WTC11 (cell line): ENCODE measurements around the gene ADCY2. TPM values are rescaled to one million over a fixed set of nuclear protein-coding genes. Genes with fewer than 3 reads are reported as not detected.

Experiments used
- ATAC-seq: fragments of 200-7000 bp; cut with Tn5 transposase; 2 replicates; pipeline ENCODE4 v1.10.0; 2021; ENCODE audit warnings: mild to moderate bottlenecking, moderate library complexity
- CTCF ChIA-PET: fragments of 300-600 bp; sonication (Branson Sonifier 250); formaldehyde crosslinking; loops from one replicate; lab custom pipeline; 2021; ENCODE audit warnings: antibody characterized with exemption; lab: Charles Lee
- POLR2A ChIA-PET: fragments of 350-600 bp; sonication (Branson Sonifier 250); formaldehyde crosslinking; loops from one replicate; lab custom pipeline; 2021; ENCODE audit warnings: antibody characterized with exemption; lab: Charles Lee
- DNase-seq: peaks from one replicate; pipeline ENCODE4 v3.0.0; 2021; ENCODE audit warnings: low spot score
- H3K27ac Mint-ChIP-seq: 2 replicates; pipeline ENCODE4 v1.8.0; 2021; ENCODE audit warnings: mixed read lengths
- H3K27me3 Mint-ChIP-seq: 2 replicates; pipeline ENCODE4 v1.8.0; 2021; ENCODE audit warnings: low read depth, mild to moderate bottlenecking, moderate library complexity, mixed read lengths
- H3K36me3 Mint-ChIP-seq: 2 replicates; pipeline ENCODE4 v1.8.0; 2021; ENCODE audit warnings: mixed read lengths
- H3K4me1 Mint-ChIP-seq: 2 replicates; pipeline ENCODE4 v1.8.0; 2022; ENCODE audit warnings: mixed read lengths
- H3K4me3 Mint-ChIP-seq: 2 replicates; pipeline ENCODE4 v1.8.0; 2021; ENCODE audit warnings: mild to moderate bottlenecking, moderate library complexity, mixed read lengths
- H3K9me3 Mint-ChIP-seq: 2 replicates; pipeline ENCODE4 v1.8.0; 2021; ENCODE audit warnings: mixed read lengths
- FOXK1 ChIP-seq: sonication (generic); formaldehyde crosslinking; IDR thresholded peaks from 2 replicates; pipeline ENCODE4 v1.8.0; 2022; ENCODE audit warnings: mild to moderate bottlenecking, moderate library complexity, missing genetic modification reagents
- FOXP1 ChIP-seq: sonication (generic); formaldehyde crosslinking; IDR thresholded peaks from 2 replicates; pipeline ENCODE4 v1.8.0; 2022; ENCODE audit warnings: missing genetic modification reagents, mild to moderate bottlenecking, moderate library complexity, borderline replicate concordance
- GRHL2 ChIP-seq: fragments of 250-450 bp; sonication (Bioruptor Pico); IDR thresholded peaks from 2 replicates; pipeline ENCODE4 v1.8.0; 2022; ENCODE audit warnings: mild to moderate bottlenecking, moderate library complexity; ENCODE audit not compliant: insufficient replicate concordance, severe bottlenecking
- HMGA2 ChIP-seq: fragments of 250-450 bp; sonication (Bioruptor Pico); IDR thresholded peaks from 2 replicates; pipeline ENCODE4 v1.4.0; 2021; ENCODE audit warnings: mild to moderate bottlenecking, moderate library complexity
- IRF2 ChIP-seq: sonication (generic); formaldehyde crosslinking; IDR thresholded peaks from 2 replicates; pipeline ENCODE4 v1.8.0; 2022; ENCODE audit warnings: low read depth, missing genetic modification reagents, borderline replicate concordance
- JUN ChIP-seq: sonication (generic); formaldehyde crosslinking; IDR thresholded peaks from 2 replicates; pipeline ENCODE4 v1.8.0; 2023; ENCODE audit warnings: mild to moderate bottlenecking, missing genetic modification reagents
- NFATC4 ChIP-seq: fragments of 250-450 bp; sonication (Bioruptor Pico); IDR thresholded peaks from 2 replicates; pipeline ENCODE4 v1.9.0; 2021; ENCODE audit warnings: mild to moderate bottlenecking
- NFE2L1 ChIP-seq: sonication (generic); formaldehyde crosslinking; IDR thresholded peaks from 2 replicates; pipeline ENCODE4 v1.8.1; 2023; ENCODE audit warnings: missing genetic modification reagents
- RORB ChIP-seq: fragments of 250-450 bp; sonication (Bioruptor Pico); IDR thresholded peaks from 2 replicates; pipeline ENCODE4 v1.9.0; 2021; ENCODE audit warnings: mild to moderate bottlenecking
- TEAD4 ChIP-seq: sonication (generic); formaldehyde crosslinking; IDR thresholded peaks from 2 replicates; pipeline ENCODE4 v1.8.0; 2022; ENCODE audit warnings: mild to moderate bottlenecking, missing genetic modification reagents
- ZNF416 ChIP-seq: fragments of 250-450 bp; sonication (Bioruptor Pico); IDR thresholded peaks from 2 replicates; pipeline ENCODE4 v1.9.0; 2021; ENCODE audit warnings: mild to moderate bottlenecking, inconsistent platforms
- ZNF423 ChIP-seq: fragments of 250-450 bp; sonication (Bioruptor Pico); IDR thresholded peaks from 2 replicates; pipeline ENCODE4 v2.1.2; 2022; ENCODE audit warnings: mild to moderate bottlenecking, moderate library complexity
- total RNA-seq: library from RNA; stranded (reverse); gene quantifications from 3 replicates; pipeline ENCODE4 v1.2.3, GENCODE V29; 2021
- TF ChIP-seq, protein P1 (sequence below): fragments of 250-450 bp; sonication (Bioruptor Pico); IDR thresholded peaks from 2 replicates; pipeline ENCODE4 v1.9.0; 2021; ENCODE audit warnings: moderate library complexity, mild to moderate bottlenecking, inconsistent platforms, borderline replicate concordance
- TF ChIP-seq, protein P2 (sequence below): sonication (generic); formaldehyde crosslinking; IDR thresholded peaks from 2 replicates; pipeline ENCODE4 v1.8.1; 2022; ENCODE audit warnings: mild to moderate bottlenecking, missing genetic modification reagents, moderate library complexity, borderline replicate concordance
- TF ChIP-seq, protein P3 (sequence below): sonication (generic); formaldehyde crosslinking; IDR thresholded peaks from 2 replicates; pipeline ENCODE4 v1.8.1; 2023; ENCODE audit warnings: mild to moderate bottlenecking, missing genetic modification reagents
- TF ChIP-seq, protein P4 (sequence below): sonication (generic); formaldehyde crosslinking; IDR thresholded peaks from 2 replicates; pipeline ENCODE4 v1.8.0; 2022; ENCODE audit warnings: mild to moderate bottlenecking, missing genetic modification reagents
- TF ChIP-seq, protein P5 (sequence below): sonication (generic); formaldehyde crosslinking; IDR thresholded peaks from 2 replicates; pipeline ENCODE4 v1.8.1; 2022; ENCODE audit warnings: low read depth, missing genetic modification reagents, borderline replicate concordance
- TF ChIP-seq, protein P6 (sequence below): sonication (generic); formaldehyde crosslinking; IDR thresholded peaks from 2 replicates; pipeline ENCODE4 v1.8.0; 2022; ENCODE audit warnings: mild to moderate bottlenecking, missing genetic modification reagents
- TF ChIP-seq, protein P7 (sequence below): fragments of 250-450 bp; sonication (Bioruptor Pico); IDR thresholded peaks from 2 replicates; pipeline ENCODE4 v1.9.0; 2021; ENCODE audit warnings: mild to moderate bottlenecking
- TF ChIP-seq, protein P8 (sequence below): sonication (generic); formaldehyde crosslinking; IDR thresholded peaks from 2 replicates; pipeline ENCODE4 v1.8.1; 2023; ENCODE audit warnings: mild to moderate bottlenecking, missing genetic modification reagents, borderline replicate concordance

Gene ADCY2
- total RNA-seq, 1 experiment from 2014 or later, result 142 TPM

DNA sequence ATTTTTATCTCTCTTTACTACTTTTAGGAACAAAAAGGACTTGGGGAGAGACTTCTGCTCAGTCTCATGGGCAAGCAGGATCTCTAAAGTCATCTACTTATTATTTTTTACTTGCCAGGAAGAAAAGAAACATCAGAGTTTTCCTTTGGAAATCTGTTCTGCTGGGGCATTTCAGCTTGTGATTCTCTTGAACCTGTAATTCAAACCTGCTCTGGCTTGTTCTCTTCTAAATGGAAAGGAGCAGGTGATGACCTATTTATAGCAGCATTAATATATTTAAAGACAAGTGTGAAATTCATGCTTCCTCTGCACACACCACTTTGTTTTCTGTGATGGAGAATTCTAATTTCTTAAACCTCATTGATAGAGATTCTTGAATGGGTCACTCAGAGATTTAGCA lies 2.0 kb downstream of the ADCY2 start:
- TF ChIP-seq HMGA2 (CRISPR knock-in tag) (no peak), GRHL2 (no peak), RORB (no peak), IRF2 (CRISPR knock-in tag) (no peak), FOXP1 (no peak), ZNF416 (CRISPR knock-in tag) (no peak), ZNF423 (CRISPR knock-in tag) (no peak)
- TF ChIP-seq, protein P1, sequence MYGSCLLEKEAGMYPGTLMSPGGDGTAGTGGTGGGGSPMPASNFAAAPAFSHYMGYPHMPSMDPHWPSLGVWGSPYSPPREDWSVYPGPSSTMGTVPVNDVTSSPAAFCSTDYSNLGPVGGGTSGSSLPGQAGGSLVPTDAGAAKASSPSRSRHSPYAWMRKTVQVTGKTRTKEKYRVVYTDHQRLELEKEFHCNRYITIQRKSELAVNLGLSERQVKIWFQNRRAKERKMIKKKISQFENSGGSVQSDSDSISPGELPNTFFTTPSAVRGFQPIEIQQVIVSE (CRISPR knock-in tag), result no peak
- TF ChIP-seq, protein P2, sequence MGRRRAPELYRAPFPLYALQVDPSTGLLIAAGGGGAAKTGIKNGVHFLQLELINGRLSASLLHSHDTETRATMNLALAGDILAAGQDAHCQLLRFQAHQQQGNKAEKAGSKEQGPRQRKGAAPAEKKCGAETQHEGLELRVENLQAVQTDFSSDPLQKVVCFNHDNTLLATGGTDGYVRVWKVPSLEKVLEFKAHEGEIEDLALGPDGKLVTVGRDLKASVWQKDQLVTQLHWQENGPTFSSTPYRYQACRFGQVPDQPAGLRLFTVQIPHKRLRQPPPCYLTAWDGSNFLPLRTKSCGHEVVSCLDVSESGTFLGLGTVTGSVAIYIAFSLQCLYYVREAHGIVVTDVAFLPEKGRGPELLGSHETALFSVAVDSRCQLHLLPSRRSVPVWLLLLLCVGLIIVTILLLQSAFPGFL (CRISPR knock-in tag), result no peak
- TF ChIP-seq, protein P3, sequence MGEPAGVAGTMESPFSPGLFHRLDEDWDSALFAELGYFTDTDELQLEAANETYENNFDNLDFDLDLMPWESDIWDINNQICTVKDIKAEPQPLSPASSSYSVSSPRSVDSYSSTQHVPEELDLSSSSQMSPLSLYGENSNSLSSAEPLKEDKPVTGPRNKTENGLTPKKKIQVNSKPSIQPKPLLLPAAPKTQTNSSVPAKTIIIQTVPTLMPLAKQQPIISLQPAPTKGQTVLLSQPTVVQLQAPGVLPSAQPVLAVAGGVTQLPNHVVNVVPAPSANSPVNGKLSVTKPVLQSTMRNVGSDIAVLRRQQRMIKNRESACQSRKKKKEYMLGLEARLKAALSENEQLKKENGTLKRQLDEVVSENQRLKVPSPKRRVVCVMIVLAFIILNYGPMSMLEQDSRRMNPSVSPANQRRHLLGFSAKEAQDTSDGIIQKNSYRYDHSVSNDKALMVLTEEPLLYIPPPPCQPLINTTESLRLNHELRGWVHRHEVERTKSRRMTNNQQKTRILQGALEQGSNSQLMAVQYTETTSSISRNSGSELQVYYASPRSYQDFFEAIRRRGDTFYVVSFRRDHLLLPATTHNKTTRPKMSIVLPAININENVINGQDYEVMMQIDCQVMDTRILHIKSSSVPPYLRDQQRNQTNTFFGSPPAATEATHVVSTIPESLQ (CRISPR knock-in tag), result no peak
- TF ChIP-seq, protein P4, sequence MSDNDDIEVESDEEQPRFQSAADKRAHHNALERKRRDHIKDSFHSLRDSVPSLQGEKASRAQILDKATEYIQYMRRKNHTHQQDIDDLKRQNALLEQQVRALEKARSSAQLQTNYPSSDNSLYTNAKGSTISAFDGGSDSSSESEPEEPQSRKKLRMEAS (CRISPR knock-in tag), result no peak
- TF ChIP-seq, protein P5, sequence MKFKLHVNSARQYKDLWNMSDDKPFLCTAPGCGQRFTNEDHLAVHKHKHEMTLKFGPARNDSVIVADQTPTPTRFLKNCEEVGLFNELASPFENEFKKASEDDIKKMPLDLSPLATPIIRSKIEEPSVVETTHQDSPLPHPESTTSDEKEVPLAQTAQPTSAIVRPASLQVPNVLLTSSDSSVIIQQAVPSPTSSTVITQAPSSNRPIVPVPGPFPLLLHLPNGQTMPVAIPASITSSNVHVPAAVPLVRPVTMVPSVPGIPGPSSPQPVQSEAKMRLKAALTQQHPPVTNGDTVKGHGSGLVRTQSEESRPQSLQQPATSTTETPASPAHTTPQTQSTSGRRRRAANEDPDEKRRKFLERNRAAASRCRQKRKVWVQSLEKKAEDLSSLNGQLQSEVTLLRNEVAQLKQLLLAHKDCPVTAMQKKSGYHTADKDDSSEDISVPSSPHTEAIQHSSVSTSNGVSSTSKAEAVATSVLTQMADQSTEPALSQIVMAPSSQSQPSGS (CRISPR knock-in tag), result no peak
- DNase-seq, result no peak
- H3K36me3 Mint-ChIP-seq, result peaks cover 23% of the 10 kb centered on the region
- POLR2A ChIA-PET, result no interaction called here
- peak overlapping the region; percentile 90 for H3K4me3 Mint-ChIP-seq
- ATAC-seq, result no peak
- CTCF ChIA-PET, result interaction anchor here (0.6 to 6.1 kb wide), 6 partner anchors 20 to 348 kb away, joined by 3 to 40 read pairs (median 4); no protein-coding TSS in a partner anchor
- H3K9me3 Mint-ChIP-seq, result no peaks in the 10 kb centered on the region
- H3K4me1 Mint-ChIP-seq, result peaks cover 72% of the 10 kb centered on the region
- H3K27ac Mint-ChIP-seq, result peak overlapping the region; percentile 60
- H3K27me3 Mint-ChIP-seq, result no peaks in the 10 kb centered on the region; the same call in 1 of the 2 replicates

DNA sequence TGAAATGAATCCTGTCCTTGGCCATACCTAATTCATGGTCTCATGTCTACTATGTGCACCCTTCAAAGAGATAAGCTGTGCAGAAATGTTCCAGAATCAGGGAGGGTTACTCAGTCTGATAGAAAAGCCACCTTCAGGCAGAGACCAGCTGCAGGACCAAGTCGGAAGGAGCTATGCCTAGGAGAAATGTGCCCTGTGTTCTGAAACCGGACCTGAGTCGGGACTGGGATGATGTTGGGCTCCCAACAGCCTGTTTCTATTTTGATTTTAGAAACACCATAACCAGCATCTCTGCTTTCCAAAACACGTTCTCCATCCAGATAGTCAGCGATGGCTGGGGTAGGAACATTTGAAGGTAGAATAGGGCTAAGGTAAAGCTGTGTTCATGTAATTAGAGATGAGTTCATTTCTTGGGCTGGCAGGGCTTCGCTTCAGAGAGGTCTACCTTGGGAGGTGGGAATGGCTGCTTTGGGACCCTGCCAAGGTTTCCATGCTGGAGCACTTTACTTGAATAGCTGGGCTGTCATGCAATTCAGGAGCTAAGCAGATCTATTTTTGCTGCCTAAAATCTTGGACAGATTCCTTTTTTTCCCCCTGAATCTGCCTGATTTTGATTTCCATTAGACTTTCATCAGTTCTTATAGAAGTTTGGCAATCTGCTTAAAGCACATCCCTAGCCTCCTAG lies 2.8 kb downstream of the ADCY2 start:
- H3K36me3 Mint-ChIP-seq, result peaks cover 23% of the 10 kb centered on the region
- H3K4me3 Mint-ChIP-seq, result peak overlapping the region; percentile 90
- DNase-seq (no peak), ATAC-seq (no peak)
- H3K27me3 Mint-ChIP-seq, result no peaks in the 10 kb centered on the region; the same call in 1 of the 2 replicates
- CTCF ChIA-PET, result interaction anchor here (1.0 to 6.1 kb wide), 5 partner anchors 19 to 356 kb away, joined by 3 to 40 read pairs (median 3); no protein-coding TSS in a partner anchor
- peak overlapping the region; percentile 66 for H3K27ac Mint-ChIP-seq
- no peaks in the 10 kb centered on the region for H3K9me3 Mint-ChIP-seq
- POLR2A ChIA-PET, result no interaction called here
- peaks cover 69% of the 10 kb centered on the region for H3K4me1 Mint-ChIP-seq
- TF ChIP-seq NFATC4 (CRISPR knock-in tag) (no peak), JUN (CRISPR knock-in tag) (no peak), FOXK1 (CRISPR knock-in tag) (no peak), TEAD4 (CRISPR knock-in tag) (no peak), IRF2 (CRISPR knock-in tag) (no peak), NFE2L1 (CRISPR knock-in tag) (no peak)
- TF ChIP-seq, protein P6, sequence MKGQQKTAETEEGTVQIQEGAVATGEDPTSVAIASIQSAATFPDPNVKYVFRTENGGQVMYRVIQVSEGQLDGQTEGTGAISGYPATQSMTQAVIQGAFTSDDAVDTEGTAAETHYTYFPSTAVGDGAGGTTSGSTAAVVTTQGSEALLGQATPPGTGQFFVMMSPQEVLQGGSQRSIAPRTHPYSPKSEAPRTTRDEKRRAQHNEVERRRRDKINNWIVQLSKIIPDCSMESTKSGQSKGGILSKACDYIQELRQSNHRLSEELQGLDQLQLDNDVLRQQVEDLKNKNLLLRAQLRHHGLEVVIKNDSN (CRISPR knock-in tag), result no peak
- TF ChIP-seq, protein P7, sequence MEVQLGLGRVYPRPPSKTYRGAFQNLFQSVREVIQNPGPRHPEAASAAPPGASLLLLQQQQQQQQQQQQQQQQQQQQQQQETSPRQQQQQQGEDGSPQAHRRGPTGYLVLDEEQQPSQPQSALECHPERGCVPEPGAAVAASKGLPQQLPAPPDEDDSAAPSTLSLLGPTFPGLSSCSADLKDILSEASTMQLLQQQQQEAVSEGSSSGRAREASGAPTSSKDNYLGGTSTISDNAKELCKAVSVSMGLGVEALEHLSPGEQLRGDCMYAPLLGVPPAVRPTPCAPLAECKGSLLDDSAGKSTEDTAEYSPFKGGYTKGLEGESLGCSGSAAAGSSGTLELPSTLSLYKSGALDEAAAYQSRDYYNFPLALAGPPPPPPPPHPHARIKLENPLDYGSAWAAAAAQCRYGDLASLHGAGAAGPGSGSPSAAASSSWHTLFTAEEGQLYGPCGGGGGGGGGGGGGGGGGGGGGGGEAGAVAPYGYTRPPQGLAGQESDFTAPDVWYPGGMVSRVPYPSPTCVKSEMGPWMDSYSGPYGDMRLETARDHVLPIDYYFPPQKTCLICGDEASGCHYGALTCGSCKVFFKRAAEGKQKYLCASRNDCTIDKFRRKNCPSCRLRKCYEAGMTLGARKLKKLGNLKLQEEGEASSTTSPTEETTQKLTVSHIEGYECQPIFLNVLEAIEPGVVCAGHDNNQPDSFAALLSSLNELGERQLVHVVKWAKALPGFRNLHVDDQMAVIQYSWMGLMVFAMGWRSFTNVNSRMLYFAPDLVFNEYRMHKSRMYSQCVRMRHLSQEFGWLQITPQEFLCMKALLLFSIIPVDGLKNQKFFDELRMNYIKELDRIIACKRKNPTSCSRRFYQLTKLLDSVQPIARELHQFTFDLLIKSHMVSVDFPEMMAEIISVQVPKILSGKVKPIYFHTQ (CRISPR knock-in tag), result no peak
- TF ChIP-seq, protein P8, sequence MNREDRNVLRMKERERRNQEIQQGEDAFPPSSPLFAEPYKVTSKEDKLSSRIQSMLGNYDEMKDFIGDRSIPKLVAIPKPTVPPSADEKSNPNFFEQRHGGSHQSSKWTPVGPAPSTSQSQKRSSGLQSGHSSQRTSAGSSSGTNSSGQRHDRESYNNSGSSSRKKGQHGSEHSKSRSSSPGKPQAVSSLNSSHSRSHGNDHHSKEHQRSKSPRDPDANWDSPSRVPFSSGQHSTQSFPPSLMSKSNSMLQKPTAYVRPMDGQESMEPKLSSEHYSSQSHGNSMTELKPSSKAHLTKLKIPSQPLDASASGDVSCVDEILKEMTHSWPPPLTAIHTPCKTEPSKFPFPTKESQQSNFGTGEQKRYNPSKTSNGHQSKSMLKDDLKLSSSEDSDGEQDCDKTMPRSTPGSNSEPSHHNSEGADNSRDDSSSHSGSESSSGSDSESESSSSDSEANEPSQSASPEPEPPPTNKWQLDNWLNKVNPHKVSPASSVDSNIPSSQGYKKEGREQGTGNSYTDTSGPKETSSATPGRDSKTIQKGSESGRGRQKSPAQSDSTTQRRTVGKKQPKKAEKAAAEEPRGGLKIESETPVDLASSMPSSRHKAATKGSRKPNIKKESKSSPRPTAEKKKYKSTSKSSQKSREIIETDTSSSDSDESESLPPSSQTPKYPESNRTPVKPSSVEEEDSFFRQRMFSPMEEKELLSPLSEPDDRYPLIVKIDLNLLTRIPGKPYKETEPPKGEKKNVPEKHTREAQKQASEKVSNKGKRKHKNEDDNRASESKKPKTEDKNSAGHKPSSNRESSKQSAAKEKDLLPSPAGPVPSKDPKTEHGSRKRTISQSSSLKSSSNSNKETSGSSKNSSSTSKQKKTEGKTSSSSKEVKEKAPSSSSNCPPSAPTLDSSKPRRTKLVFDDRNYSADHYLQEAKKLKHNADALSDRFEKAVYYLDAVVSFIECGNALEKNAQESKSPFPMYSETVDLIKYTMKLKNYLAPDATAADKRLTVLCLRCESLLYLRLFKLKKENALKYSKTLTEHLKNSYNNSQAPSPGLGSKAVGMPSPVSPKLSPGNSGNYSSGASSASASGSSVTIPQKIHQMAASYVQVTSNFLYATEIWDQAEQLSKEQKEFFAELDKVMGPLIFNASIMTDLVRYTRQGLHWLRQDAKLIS (CRISPR knock-in tag), result no peak
